A549 (cell line): ENCODE measurements around the gene TUB.

Experiments used
- EP300 ChIP-seq, 2 experiments: fragments of >200 bp; sonication (Bioruptor Twin); formaldehyde crosslinking; IDR thresholded peaks; 2 replicates in 1 of 2; 3 replicates in 1 of 2; pipeline ENCODE4 v1.6.1; 2016 to 2017
- HMGXB4 ChIP-seq: fragments of 250-450 bp; sonication (Bioruptor Pico); IDR thresholded peaks from 2 replicates; pipeline ENCODE4 v1.5.0; 2021; ENCODE audit warnings: mild to moderate bottlenecking, moderate library complexity, borderline replicate concordance
- MAX ChIP-seq: IDR thresholded peaks from 2 replicates; pipeline ENCODE4 v1.6.1; 2012
- PBX3 ChIP-seq: IDR thresholded peaks from 2 replicates; pipeline ENCODE4 v1.6.1; 2012
- TP53 ChIP-seq: fragments of 250-450 bp; sonication (Bioruptor Pico); IDR thresholded peaks from 2 replicates; pipeline ENCODE4 v1.5.0; 2021; ENCODE audit warnings: mild to moderate bottlenecking, moderate library complexity
- USF2 ChIP-seq: fragments of 450-650 bp; IDR thresholded peaks from 2 replicates; pipeline ENCODE4 v1.6.1; 2014; ENCODE audit warnings: antibody characterized with exemption
- TF ChIP-seq, protein P1 (sequence below): fragments of >200 bp; sonication (Bioruptor Twin); formaldehyde crosslinking; IDR thresholded peaks from 3 replicates; pipeline ENCODE4 v1.5.1; 2016

GRCh38 chr11:8099291-8099899 is 18.4 kb downstream of the TUB start:
- TF ChIP-seq, protein P1, sequence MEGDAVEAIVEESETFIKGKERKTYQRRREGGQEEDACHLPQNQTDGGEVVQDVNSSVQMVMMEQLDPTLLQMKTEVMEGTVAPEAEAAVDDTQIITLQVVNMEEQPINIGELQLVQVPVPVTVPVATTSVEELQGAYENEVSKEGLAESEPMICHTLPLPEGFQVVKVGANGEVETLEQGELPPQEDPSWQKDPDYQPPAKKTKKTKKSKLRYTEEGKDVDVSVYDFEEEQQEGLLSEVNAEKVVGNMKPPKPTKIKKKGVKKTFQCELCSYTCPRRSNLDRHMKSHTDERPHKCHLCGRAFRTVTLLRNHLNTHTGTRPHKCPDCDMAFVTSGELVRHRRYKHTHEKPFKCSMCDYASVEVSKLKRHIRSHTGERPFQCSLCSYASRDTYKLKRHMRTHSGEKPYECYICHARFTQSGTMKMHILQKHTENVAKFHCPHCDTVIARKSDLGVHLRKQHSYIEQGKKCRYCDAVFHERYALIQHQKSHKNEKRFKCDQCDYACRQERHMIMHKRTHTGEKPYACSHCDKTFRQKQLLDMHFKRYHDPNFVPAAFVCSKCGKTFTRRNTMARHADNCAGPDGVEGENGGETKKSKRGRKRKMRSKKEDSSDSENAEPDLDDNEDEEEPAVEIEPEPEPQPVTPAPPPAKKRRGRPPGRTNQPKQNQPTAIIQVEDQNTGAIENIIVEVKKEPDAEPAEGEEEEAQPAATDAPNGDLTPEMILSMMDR: peak; percentile 85
- no peak for TF ChIP-seq EP300 (IDR thresholded peaks at IDR 0.05)
- no peak for TF ChIP-seq HMGXB4
- TF ChIP-seq PBX3: no peak
- TF ChIP-seq USF2: no peak
- TF ChIP-seq TP53 (CRISPR knock-in tag): no peak
- no peak for TF ChIP-seq MAX
